ENCODE measurements around the gene PHF1.

PHF1 gene

DNA sequence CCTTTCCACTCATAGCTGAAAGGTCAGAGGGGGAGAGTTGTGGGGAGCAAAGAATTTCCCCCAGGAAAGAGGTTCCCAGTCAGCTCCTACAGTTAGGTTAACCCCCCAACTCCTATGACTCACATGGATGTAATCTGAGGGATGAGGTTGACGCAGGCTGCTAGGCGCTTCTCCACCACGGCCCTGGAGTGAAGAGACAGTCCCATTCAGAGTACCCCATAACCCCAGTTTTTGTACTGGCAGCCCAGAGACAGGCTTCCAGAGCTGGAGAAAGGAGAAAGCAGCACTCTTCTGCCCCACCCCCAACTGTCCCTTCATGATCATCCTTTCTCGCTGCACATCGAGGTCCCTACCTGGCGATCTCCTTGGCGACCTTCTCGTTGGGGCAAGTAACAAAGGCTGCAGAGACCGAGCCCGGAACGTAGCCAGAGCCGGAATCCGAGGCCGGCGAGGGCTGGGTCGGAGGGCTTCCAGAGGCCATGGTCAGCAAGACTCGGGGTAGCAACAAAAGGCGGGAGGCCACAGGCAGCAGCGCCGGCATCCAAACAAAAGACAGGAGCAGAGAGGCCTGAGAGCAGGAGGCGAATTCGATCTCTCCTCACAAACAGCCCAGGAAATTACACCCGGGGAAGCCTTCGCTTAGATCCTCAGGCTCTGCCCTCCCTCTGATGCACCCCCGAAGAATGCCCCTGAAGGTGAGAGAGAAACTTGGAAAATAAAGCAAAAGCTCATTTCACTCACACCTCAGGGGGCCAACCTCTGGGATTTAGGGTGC is 6.5 kb downstream of the PHF1 start:
- DNase-seq: peak in 2 of 51 donors; percentile 31 to 60

DNA sequence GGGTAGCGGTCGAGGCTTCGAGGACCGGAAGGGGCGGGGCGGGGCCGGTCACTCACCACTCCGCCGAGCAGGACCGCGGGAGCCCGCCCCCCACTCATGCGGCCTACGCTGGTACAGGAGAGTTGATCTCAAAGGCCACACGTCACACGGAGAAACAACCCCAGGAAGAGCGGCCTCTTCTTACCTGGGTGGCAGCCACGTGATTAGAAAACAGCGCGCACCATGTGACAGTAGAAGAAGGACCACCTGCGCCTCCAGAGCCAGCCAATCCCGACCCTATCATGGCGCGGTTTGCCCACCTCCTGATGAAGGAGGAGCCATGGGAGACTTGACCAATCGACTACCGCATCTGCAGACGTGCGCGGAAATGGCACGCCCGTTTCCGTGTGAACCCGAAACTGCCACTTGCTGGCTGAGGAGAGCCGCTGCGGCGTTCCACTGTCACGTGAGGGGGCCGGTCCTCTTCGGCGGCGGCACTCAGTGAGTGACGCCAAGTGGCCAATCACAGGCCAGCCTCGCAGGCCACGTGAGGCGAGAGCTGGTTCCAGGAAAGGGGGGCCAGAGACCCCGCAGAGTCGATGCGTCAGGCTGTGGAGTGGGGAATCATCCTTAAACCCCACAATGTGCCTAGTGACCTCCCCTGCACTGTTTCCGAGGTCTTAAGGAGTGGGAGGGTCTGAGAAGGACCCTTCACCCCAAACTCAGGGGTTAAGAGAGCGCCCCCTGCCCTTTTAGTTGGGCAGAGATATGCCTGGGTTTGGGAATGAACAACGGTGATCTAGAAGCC is 7.3 kb downstream of the PHF1 start, which contains the start of gene CUTA:
CUTA (minus strand) TSS at position 205 of the 787 bp plus-strand sequence; CDS start at position 98, 107 bp downstream.
- DNase-seq: peak; percentile 87 to 100 (median 99)

DNA sequence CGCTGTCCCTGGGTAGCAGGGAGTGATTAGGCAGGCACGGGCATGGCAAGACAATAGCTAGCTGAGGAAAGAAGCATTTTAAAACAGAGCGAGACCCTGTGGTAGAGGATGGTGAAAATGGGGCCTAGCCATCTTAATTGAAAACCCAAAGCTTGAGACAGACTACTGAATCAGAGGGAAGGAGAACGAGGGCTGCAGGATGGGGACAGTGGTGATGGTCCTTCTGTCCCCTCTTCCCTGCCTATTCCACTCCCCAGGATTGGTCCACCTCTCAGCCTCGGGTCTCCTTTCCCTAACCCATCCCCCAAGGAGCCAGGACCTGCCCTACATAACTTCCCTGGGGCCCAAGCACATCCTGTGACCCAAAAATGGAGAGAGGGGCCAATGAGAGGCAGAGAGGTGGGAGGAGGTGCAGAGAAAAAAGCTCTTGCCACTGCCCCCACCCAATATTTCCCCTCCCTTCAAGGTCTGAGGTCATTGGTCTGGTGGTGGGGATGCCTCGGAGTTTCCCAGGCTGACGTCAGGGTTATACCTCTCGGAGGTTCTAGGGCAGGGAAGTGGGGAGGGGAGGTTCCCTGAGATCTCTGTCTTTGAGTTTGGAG is 8.0 kb downstream of the PHF1 start:
- DNase-seq: no peak

DNA sequence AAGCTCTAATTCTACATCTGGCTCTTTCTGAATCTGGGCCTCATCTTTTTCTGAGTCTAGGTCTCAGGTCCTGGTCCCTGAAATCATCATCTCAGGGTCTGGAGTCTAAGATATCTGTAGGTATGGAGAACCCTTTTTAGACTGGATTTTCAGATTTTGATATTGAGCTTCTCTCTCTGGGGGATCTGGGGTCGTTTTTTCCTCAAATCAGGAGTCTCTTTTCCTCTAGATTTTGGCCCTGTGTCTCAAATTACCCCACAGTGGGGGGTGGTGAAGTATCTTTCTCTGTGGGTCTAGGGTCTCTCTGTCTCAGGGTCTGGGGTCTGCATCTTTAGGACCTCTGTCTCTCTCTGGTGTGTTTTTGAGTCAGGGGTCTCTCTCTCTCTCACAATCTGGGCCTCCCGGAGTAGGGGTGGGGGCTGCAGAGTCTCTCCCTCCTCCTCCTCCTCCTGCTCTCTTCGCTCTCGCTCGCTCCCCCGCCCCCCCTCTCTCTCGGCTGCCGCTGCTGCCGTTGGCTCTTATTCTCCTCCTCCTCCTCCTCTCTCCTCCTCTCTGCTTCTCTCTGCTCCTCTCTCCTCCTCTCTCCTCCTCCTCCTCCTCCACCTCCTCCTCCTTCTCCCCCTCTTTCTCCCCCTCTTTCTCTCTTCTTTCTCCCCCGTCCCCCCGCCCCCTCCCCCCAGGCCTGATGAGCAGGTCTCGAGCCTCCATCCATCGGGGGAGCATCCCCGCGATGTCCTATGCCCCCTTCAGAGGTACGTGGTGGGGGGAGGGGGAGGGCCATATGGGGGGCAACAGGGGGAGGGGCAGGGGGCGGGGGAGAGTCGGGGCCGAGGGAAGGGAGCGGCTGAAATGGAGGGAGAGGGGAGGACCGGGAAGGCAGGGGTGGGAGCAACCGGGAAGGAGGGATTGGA is 9.0 kb downstream of the PHF1 start, which contains the start of gene SYNGAP1:
SYNGAP1 (plus strand) TSS at position 486 of the 911 bp plus-strand sequence; CDS start at position 686, 200 bp downstream.
- DNase-seq: peak in 29 of 51 donors; percentile 11 to 67 (median 41)

DNA sequence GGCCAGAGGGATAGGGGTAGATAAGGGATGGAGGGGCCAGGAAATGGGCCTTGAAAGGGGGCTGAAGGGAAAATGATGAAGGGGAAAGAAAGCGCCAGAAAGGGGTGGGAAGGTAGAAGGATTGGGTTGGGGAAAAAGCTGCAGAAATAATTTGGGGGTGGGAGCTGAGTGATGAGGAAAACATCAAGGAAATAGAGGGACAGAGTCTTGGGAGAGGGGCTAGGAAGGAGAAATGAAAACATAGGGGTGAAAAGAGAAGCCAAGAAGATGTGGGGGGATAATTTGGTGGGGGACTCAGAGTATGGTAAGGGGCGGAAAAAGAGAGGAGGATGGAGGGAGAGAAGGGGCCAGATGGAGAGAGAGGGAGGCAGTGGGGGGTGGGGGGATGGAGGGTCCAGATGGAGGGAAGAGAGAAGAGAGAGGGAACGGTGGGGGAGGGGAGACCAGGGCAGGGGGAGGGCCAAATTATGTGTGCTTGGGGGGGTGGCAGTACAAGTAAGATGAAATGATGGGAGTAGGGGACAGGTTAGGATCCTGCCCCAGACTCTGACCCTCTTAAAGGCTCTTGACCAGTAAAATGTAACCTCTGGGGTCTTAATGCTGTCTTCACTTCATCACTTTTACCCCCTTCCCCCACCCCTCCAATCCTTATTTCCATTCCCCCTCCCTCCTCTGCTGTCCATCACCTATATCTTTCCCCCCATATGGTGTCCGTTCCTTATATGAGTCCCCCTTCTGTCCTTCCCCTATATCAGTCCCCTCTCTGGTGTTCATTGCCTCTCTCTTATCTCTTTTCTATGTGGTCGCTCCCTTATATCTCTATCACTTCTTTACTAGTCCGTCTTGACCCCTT is 9.9 kb downstream of the PHF1 start:
- DNase-seq: no peak

DNA sequence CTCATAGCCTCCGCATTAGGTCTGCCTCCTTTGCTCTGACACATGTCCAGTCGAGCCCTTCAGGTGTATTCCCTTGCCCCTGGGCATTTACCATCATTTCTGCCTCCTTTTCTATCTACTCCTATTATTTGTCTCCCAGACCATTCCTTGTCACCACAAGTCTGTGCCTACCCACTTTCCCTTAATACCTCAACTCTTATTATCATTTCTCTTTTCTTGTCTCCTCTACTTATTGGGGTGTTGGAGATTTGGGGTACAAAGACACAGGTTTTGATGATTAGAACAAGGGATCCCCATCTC is 10.5 kb downstream of the PHF1 start:
- no peak for DNase-seq

DNA sequence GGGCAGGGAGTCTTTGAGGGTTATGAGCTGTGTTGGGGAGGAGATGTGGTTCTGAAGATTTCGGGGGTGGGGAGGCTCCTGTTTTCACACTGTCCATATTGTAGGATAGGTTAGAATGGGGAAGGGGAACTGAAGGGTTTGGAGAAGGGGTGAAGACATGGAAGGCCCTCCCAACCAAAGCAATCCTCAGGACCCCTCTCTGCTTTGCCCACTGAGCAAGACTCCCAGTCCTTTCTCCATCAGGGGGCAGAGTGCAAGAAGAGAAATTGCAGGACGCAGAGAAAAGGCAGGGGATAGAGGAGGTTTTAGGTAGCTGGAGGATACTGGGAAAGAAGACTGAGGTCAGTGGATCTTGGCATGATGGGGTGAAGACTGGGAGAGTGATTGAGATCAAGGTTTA is 13.0 kb downstream of the PHF1 start:
- no peak for DNase-seq

DNA sequence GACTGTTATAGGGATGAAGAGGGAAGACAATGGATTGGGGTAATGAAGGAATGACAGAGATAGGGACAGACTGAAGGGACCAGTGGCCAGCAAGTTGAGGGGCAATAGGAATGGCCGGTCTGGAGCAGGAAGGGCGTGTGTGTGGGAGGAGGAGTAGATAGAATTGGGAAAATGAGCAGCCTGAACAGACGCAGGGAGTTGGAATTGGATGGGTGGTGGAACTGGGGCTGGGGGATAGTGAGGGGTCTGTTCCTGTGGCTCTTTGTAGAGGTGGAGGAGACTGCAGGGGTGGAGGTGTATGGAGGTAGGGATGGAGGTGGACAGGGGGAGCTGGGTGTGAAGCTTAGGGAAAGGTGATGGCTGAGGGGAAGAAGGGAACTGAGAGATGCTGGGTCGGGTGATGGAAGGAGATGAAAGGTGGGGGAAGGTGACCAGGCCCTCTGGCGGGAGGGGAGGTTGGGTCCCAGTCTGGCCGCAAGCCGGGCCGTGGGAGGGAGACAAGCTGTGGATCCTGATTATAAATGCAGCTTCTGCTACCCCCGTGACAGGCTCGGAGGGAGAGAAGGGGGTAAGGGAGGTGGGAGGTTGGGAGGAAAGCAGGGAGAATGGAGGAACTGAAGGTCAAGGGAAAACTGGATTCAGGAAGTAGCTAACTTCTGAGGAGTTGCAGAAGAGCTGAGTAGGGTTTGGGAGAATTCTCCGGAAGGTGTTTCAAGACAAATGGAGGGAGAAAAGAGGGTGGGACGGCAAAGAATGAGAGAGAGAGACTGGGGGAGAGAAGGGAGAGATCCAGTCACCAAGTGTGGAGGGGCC is 14.2 kb downstream of the PHF1 start:
- DNase-seq: peak in 3 of 51 donors; percentile 24 to 48 (median 47)

DNA sequence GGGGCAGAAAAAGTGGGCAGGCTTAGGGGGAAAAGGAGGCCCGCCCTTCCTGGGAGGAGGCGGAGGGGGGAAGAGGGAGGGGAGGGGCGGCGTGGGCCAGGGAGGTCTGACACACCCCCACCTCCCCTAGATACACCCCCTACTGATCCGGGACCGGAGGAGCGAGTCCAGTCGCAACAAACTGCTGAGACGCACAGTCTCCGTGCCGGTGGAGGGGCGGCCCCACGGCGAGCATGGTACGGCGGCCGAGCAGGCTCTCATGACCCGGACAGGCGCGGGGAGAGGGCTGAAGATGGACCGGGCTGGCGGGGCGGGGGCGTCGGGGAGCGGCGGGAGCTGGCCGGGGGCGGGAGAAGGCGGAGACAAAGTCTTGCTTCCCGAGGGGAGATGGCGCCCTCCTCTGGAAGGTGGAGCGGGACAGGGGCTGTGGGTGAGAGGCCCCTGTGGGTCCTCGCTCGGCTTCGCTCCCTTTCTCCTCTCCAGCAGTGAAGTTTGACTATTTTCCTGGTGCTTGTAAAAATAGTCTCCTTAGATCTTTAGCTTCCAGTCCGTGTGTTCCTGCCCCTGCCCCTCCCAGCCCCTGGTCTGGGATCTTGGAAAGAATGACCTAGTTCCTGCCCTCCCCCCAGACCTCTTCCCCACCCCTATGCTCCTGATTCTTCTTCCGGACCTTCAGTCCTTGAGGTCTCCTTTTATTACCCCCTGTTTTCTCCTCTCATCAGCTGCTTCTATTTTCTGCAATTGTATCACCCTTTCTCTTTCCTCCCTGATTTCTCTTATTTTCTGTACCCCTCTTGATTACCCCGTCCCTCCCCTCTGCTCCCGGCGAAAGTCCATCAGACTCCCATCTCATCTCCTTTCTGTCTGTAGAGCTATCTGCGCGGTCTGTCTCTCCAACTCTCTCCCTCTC is 15.1 kb downstream of the PHF1 start:
- peak in 49 of 51 donors; percentile 35 to 92 (median 76) for DNase-seq

DNA sequence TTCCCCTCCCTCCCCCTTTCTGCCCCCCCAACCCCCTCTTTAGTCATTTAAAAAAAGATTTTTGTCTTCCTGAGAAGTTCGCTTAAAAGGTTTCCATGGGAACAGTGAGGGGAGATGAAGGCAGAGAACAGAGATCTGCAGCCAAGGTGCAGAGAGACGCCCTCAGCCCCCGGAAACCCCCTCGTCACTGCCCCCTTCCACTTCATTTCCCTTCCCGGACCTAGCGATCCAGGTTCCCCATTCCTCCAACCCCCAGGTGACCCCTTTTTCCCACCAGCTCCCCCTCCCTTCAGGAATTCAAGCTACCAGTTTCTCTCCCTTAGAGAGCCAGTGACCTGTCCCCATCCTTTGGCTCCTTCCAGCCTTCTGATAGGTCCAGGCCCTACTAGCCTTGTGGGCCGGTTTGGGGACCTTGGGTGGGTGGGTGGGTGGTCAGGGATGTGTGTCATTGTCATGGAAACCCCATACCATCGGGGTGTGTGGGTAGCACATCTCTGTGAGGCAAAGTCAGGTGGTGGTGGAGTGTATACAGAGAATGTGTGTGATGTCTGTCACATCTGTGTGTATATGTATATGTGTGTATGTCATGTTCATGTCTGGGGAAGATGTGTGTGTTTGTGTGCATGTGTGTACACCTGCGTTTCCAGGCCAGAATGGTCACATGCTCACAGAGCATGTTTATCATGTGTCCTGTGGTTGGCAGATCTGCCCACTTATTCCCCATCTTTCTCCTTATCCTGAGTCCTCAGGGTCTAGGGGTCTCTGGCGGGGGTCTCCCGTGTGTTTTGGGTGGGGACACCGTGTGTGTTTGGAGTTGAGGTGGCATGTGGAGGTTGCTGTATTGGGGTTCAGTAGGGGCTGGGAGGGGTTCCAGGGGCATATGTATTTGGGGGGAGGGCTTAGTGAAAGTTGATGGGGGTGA is 16.0 kb downstream of the PHF1 start:
- DNase-seq: peak in 6 of 51 donors; percentile 24 to 65 (median 39)

DNA sequence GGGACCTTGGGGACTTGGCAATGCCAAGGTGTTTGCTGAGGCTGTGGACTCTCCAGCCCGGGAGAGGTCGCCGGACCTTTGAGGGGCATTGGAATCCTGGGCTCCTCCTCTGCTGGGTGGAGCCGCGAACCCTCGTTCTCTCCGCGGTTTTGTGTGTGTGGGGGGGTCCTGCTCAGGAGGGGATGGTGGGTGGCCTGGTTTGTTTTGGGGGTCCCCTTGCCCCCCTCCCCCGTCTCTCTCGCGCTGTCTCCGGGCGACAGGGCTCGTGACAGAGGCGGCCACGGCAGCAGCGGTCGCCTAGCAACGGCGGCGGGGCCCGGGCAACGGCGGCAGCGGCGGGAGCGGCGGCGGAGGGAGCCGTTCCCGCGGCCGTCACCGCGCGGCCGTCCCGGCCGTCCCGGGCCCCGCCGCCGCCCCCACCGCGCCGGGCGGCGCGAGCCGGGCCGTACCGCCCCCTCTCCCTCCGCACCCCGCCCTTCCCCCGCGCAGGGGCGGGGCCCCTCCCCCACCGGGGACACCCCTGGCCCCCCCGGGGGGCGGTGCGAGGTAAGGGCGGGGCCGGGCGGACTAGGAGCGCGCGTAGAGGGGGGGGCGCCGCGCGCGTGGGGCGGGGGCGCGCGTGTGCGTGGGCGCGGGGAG is 16.9 kb downstream of the PHF1 start:
- DNase-seq: peak in 41 of 51 donors; percentile 13 to 76 (median 38)

DNA sequence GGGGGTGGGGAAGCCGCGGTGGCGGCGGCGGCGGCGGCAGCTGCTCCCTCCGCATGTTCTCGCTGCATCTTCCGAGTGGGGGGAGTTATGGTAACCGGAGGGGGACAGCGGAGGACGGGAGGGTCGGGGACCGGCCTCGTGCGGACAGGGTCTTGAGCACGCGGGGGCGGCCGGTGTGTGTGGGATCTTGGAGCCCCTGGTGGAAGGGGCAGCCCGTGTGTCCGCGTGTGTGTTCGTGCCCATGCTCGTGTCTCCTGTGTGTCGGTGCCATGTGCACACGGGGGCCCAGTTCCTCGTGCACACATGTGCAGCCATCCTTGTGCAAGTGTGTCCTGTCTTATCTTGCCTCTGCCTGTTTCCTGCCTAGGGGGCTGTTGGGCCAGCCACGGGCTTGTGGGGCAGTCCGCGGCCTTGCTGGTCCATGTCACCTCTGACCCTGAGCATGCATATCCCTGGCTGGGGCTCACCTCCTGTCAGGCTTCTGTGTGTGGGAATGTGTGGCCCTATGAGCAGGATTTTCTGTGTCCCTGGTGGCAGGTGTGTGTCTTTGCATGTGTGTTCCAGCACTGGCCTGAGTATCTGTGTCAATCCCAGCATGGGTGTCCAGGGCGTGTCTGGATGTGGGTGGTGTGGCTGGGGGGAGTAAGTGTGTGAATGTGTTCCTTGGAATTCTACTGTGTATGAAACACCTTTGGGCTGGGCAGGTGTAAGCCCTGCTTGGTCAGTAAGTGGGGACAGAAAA is 17.6 kb downstream of the PHF1 start:
- DNase-seq: peak in 2 of 51 donors; percentile 40 to 54

DNA sequence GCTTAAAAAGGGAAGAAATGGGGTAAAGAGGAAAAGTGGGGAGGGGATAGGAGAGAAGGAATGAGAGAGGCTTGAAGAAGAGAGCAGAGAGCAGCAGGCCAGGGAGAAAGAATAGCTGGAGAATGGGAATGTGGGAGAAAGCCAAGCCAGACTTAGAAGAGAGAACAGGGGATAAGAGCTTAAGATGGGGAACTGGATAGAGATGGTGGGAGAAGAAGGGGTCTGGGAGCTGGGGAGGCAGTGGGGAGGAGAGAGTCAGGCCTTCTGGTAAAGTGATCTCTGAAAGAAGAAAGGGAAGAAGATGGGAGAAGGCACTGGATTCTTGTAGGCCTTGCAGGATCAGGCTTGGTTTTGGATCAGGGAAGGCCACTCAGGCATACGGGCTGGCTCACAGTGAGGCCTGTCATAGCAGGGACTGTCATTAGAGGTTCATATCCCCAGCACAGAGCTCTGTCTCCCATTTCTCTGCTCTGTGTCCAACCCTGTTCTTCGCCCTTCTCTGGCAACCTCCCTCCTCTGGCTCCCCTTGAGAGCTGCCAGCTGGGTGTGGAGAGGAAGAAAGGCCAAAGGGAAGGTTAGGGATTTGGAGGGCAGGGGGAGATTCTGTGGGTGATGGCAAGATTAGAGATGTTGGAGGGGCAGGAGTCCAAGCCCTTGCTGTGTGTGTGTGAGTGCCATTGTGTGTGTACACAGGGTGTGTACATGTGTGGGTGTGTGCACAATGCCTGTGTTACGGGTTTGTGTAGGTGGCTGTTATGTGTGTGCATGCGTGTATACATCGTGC is 18.3 kb downstream of the PHF1 start:
- peak in 1 of 51 donors; percentile 25 for DNase-seq

DNA sequence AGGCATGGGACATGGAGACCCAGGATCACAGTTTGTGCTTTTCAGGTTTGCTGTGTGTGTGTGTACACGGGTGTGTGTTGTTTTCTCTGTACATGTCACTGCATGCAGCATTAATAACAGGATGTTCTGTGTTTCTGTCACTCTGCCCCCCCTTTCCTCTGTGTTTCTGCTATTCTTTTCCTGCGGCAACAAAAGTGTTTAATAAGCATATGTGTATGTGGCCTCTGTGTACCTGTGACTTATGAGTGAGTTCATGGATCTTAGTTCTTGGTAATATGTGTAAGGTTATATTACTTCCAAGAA is 18.9 kb downstream of the PHF1 start:
- DNase-seq: peak in 1 of 51 donors; percentile 6

DNA sequence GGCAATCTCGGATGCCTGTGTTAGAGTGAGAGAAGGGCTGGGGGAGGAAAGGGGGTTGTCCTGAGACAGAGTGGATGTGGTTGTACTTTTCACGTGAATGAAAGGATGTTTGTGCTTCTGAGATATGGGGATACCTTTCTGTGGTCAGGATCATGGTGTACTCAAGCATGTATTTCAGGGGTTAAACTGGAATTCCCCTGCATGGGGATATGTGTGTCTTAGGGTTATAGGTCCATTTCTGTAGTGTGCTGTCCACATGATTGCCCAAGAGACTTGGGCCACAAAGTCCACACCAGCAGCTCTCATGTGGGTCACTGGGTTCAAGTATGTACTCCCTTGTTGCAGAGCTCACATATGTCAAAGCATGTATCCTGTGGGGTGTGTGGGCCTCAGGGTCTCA is 19.5 kb downstream of the PHF1 start:
- DNase-seq: no peak

Data from hypothalamus (tissue), 51 donors.